HG03442 (cell line): Measurements from ENCODE around the gene NXNL2.

ENCODE experiments used
- ATAC-seq: cut with Tn5 transposase; IDR thresholded peaks from one replicate; pipeline ENCODE4 v1.9.1; 2021; ENCODE audit warnings: mild to moderate bottlenecking, moderate library complexity; ENCODE audit not compliant: unreplicated experiment

The NXNL2 gene

DNA sequence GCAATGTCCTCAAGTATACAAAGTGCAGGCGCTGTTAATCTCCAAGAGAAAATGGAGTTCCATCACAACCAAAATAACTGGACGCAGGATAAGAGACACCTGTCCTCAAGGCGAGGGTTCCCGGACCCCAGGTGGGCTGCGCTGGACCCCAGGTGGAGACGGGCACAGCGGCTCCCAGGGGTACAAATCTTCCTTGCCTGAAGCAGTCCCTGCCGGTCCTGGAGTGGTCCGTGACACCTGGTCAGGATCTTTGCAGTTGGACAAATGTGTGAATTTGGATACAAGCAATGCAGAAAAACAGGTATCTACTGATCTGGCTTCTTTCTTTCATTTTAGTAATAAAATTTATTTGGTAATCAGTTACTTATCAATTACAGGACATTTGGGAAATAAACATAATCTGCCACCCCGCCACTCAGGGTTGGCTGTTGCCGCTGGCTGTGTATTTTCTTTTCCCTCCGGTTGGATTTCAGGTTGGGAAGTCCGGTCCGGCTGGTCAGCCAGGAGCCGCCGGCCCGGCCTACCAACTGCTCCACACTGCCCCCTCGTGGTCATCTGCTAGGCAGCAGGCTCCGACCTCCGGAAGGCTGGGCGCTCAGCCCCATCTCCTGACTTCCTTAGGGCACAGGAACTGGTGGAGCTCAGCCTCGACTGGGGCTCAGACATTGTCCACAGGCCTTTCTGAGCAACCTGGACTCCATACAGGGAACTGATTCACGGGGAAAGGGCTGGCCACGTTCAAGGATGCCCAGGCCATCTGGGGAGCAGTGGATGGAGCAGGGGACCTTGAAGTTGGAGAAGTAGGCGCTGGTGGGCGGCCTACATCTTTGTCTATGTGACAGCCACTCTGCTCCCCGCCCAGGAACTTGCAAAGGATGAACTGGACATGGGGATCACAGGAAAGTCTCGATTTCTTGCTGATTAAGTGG, 43.4 kb downstream of the NXNL2 start:
- peak; percentile 79 for ATAC-seq

DNA sequence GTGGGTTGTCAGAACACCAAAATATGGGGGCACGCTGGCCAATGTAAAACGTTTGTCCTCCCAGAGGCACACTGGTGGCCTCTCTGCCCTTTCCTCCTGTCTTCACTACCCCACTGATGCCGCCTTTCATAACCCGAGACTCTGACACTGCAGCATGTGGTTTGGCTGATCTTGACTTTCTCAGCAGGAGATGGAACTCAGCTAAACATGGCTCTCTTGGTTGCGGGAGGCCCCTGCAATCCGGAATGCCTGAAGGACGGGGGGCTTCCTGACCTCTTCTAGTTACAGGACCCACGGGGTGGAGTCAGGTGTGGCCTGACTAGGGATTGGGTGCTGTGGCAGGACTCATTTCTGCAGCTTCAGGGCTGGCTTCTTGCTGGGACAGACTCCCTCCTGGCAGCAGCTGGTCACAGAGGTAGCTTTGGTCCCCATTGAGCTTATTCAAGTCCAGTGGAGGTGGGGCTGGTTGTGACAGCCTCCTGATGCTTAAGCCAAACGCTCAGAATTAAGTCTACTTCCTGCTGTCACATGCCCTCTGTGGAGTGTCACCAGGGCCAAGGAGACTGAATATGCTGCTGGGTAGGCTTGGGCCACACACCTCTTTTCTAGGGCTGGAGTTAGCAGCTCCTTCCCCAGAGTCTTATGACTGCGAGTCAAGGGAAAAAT, 44.2 kb downstream of the NXNL2 start:
- ATAC-seq, result no peak

DNA sequence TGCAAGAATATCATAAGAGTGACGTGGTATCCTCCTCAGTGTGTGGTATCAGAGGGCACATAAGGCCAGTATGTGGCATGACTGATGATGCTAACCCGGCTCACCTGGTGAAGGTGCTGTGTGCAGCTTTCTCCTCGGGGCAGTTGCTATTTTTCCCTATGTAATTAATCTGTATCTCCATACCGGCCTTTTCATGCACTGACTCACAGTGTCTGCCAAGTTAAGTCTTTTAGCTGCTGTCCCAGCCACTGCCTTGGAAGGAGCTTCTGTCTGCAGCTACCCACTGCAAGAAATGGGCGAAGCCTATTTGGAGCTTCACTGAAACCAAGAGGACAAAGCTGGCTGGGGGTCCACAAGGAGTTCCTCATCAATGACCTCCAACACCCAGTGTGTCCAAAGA, 46.0 kb downstream of the NXNL2 start:
- ATAC-seq, result no peak

DNA sequence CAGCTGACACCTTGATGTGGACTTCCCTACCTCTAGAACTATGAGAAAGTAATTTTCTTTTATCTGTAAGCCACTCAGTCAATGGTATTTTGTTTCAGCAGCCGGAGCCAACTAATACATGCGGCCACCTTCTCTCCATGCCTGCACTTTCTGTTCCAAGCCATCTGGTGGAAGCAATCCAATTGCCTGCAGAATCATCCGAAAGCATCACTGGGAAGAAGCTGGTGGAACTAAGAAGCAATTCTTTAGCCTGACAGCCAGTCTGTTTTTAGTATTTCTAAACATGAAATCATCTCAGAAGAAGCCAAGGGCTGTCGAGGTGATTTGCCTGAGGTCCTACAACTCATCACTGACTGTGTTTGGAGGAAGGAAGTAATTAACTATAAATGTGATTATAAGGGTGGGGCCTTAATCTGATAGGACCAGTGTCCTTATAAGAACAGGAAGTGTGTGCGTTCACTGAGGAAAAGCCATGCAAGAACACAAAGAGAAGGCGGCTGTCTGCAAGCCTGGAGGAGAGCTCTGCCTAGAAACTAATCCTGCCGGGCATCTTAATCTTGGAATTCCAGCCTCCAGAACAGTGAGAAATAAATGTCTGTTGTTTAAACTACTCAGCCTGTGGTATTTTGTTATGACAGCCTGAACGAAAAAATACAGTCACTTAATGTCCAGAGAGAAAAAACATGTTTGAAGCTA, 49.1 kb downstream of the NXNL2 start:
- no peak for ATAC-seq

DNA sequence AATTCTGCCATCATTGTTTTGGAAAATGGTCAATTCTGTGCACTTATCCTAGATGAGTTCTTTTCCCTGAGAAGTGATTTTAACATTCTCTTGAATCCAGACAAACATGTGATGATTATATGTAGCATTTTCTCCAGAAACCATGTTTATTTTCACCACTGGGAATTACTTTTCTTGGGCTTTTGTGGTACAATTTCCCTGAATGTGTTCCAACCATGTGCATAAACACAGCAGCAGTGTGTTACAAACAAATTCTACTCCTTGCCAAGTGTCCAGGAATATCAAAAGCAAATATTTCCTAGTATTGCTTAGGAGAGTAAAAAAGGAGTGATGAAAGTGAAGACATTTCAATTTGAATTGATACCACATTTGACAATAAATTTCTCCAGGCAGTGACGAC, 50.4 kb downstream of the NXNL2 start:
- no peak for ATAC-seq

GRCh38 chr9:88586452-88586851, 51.5 kb downstream of the NXNL2 start:
- ATAC-seq, result no peak

GRCh38 chr9:88587182-88587581, 52.2 kb downstream of the NXNL2 start:
- ATAC-seq, result no peak

DNA sequence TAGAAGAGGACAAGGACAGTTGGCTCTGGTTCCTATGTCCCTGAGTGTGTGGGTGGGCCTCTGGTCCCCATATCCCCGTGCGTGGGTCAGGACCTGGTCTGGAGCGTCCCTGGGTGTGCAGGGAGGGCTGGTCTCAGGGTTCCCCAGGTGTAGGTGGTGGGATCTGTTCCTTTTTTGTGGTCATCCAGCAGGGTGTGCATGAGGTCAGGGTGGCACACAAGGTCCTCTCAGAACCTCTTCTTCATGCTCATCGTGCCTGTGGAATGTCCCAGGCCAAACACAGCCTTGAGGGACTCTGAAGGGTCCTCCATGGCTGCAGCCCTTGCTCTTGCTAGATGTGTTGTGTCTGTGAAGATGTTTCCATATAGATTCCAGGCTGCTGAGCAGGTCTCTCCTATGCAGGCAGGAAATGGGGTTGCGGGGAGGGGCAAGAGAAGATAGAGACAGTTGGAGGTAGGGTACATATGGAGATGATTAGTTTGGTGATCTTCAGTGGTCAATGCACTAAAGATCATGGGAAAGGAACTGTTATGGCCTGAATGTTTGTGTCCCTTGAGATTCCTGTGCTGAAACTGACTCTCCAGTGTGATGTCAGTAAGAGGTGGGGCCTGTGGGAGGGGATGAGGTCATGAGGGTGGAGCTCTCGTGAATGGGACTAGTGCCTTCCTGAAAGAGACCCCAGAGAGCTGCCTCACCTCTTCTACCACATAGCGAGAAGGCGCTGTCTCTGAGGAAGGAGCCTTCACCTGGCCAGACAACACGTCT, 53.1 kb downstream of the NXNL2 start:
- no peak for ATAC-seq

DNA sequence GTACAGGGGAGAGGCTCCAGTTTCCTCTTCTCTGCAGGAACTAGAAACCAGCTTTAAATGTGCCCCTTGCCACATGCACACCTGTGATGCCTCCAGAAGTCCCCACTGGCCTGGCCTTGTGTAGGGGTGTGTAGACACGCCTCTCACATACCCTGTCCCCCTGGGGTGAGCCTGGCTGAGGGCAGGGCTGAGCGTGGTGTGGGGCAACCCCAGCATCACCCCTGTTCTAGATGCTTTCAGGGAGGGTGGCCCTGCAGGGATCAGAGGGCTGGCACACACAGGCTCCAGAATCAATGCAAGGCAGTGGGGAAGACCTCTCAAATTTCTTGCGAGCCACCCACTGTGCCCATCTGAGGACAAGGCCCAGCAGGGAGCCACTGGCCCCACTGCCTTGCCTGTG, 54.7 kb downstream of the NXNL2 start:
- ATAC-seq, result no peak

- no peak for ATAC-seq
Measured at GRCh38 chr9:88590558-88591146, 55.7 kb downstream of the NXNL2 start.

GRCh38 chr9:88593537-88594185, 58.7 kb downstream of the NXNL2 start:
- ATAC-seq, result peak; percentile 66
